Panc1 (cell line): ENCODE measurements around the gene GPLD1.

ENCODE experiments used
- POLR2AphosphoS5 ChIP-seq: IDR thresholded peaks from 2 replicates; pipeline ENCODE4 v1.6.1; 2012; ENCODE audit warnings: mild to moderate bottlenecking, low read depth, low read length, moderate library complexity
- TF ChIP-seq, protein P1 (sequence below): fragments of 450-650 bp; IDR thresholded peaks from 2 replicates; pipeline ENCODE4 v1.5.1; 2017; ENCODE audit warnings: mild to moderate bottlenecking

DNA sequence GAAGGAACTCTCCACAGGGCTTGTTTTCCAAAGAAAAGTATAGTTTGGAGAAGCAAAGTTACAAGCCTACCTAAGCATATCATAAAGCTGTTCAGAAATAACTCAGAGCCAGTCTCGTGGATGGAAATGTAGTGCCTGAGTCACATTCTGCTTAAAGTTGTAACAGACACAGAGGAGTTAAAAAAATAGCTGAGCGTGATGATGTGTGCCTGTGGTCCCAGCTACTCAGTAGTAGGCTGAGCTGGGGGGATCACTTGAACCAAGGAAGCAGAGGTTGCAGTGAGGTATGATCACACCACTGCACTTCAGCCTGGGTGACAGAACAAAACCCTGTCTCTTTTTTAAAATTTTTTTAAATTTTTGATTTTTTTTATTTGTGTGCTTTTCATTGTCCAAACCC lies 12.0 kb upstream of the GPLD1 start:
- TF ChIP-seq, protein P1, sequence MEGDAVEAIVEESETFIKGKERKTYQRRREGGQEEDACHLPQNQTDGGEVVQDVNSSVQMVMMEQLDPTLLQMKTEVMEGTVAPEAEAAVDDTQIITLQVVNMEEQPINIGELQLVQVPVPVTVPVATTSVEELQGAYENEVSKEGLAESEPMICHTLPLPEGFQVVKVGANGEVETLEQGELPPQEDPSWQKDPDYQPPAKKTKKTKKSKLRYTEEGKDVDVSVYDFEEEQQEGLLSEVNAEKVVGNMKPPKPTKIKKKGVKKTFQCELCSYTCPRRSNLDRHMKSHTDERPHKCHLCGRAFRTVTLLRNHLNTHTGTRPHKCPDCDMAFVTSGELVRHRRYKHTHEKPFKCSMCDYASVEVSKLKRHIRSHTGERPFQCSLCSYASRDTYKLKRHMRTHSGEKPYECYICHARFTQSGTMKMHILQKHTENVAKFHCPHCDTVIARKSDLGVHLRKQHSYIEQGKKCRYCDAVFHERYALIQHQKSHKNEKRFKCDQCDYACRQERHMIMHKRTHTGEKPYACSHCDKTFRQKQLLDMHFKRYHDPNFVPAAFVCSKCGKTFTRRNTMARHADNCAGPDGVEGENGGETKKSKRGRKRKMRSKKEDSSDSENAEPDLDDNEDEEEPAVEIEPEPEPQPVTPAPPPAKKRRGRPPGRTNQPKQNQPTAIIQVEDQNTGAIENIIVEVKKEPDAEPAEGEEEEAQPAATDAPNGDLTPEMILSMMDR: no peak
- TF ChIP-seq POLR2AphosphoS5: no peak
